ENCODE results near the gene TJP1. TPM values are rescaled to one million over a fixed set of nuclear protein-coding genes. Genes with fewer than 3 reads are reported as not detected.

The TJP1 gene
- total and polyA plus RNA-seq, 2 experiments from 2014 or later, result 39.2 to 51.2 TPM

GRCh38 chr15:29853211-29853987 lies 31.1 kb upstream of the TJP1 start:
- no peak overlapping the region for H3K4me2 ChIP-seq (ENCODE audit: unreplicated experiment)
- H3K4me1 ChIP-seq (ENCODE audit: insufficient read depth), result no peaks in the 10 kb centered on the region
- TF ChIP-seq EZH2phosphoT487 (IDR thresholded peaks at IDR 0.05; ENCODE audit: insufficient read depth, low read depth), result no peak
- no peak for TF ChIP-seq EZH2 (IDR thresholded peaks at IDR 0.05; ENCODE audit: insufficient read depth, poor library complexity, severe bottlenecking)
- WGBS, 2 experiments (ENCODE audit: low coverage in 1 of 2, low lambda C conversion rate in 2 of 2, missing lambda C conversion rate in 2 of 2), result 89 to 92% methylated on average over 8 of the region's 8 CpGs
- H3K79me2 ChIP-seq (ENCODE audit: insufficient read depth), result no peaks in the 10 kb centered on the region
- H3K9me2 ChIP-seq (ENCODE audit: insufficient read depth), result no peaks in the 10 kb centered on the region
- H3K9me3 ChIP-seq (ENCODE audit: low read depth), result no peaks in the 10 kb centered on the region
- no peaks in the 10 kb centered on the region for H3K27me3 ChIP-seq (replicated peaks; ENCODE audit: insufficient read depth)
- DNase-seq, result no peak
- in situ Hi-C loops (cut with MboI), result no loop called here
- no peak overlapping the region for H3K4me3 ChIP-seq
- H3K27ac ChIP-seq, result no peak overlapping the region
- no peak overlapping the region for H2AFZ ChIP-seq
- H3K36me3 ChIP-seq (ENCODE audit: low read depth), result no peaks in the 10 kb centered on the region
- no peak overlapping the region for H3K9ac ChIP-seq
- H3F3A ChIP-seq (ENCODE audit: insufficient read depth), result no peaks in the 10 kb centered on the region
- H4K20me1 ChIP-seq (ENCODE audit: insufficient read depth), result no peaks in the 10 kb centered on the region

DNA sequence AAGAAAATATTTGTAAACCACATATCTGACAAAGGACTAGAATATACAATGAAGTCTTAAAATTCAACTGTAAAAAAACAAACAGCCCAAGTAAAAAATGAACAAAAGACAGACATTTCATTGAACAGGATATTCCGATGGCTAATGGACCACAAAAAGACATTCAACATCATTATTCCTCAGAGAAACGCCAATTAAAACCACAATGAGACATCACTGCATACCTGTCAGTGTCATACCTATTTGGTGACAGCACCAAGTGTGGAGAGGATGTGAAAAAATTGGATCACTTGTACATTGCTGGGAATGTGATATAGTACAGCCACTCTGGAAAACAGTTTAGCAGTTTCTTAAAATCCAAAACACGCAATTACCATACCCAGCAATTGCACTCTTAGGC lies 29.9 kb upstream of the TJP1 start:
- DNase-seq, result no peak

GRCh38 chr15:29849716-29850115 lies 27.4 kb upstream of the TJP1 start:
- Histone ChIP-seq H3F3A (ENCODE audit: insufficient read depth) (peaks cover 6% of the 10 kb centered on the region), H3K36me3 (ENCODE audit: low read depth) (no peaks in the 10 kb centered on the region), H3K4me3 (no peak overlapping the region), H3K27ac (no peak overlapping the region), H3K9me3 (ENCODE audit: low read depth) (peaks cover 5% of the 10 kb centered on the region), H3K9me2 (ENCODE audit: insufficient read depth) (no peaks in the 10 kb centered on the region), H3K4me1 (ENCODE audit: insufficient read depth) (peaks cover 4% of the 10 kb centered on the region; the same call in 1 of the 2 replicates), H3K4me2 (ENCODE audit: unreplicated experiment) (no peak overlapping the region), H3K9ac (no peak overlapping the region), H4K20me1 (ENCODE audit: insufficient read depth) (no peaks in the 10 kb centered on the region), H3K27me3 (replicated peaks; ENCODE audit: insufficient read depth) (no peaks in the 10 kb centered on the region), H2AFZ (no peak overlapping the region), H3K79me2 (ENCODE audit: insufficient read depth) (no peaks in the 10 kb centered on the region)
- 85 to 87% methylated on average over 6 to 7 of the region's 7 CpGs for WGBS, 2 experiments (ENCODE audit: low coverage in 1 of 2, low lambda C conversion rate in 2 of 2, missing lambda C conversion rate in 2 of 2)
- in situ Hi-C loops (cut with MboI), result no loop called here
- TF ChIP-seq EZH2phosphoT487 (IDR thresholded peaks at IDR 0.05; ENCODE audit: insufficient read depth, low read depth), result no peak
- DNase-seq, result no peak

More for the DNA sequence above, 29.9 kb upstream of the TJP1 start:
- H3K4me3 ChIP-seq, result no peak overlapping the region
- no peaks in the 10 kb centered on the region for H3K79me2 ChIP-seq (ENCODE audit: insufficient read depth)
- no peak overlapping the region for H3K9ac ChIP-seq
- WGBS, 2 experiments (ENCODE audit: low coverage in 1 of 2, low lambda C conversion rate in 2 of 2, missing lambda C conversion rate in 2 of 2), result 68 to 71% methylated on average over 3 of the region's 3 CpGs
- no peaks in the 10 kb centered on the region for H4K20me1 ChIP-seq (ENCODE audit: insufficient read depth)
- no peaks in the 10 kb centered on the region for H3K27me3 ChIP-seq (replicated peaks; ENCODE audit: insufficient read depth)
- in situ Hi-C loops (cut with MboI), result no loop called here
- H3F3A ChIP-seq (ENCODE audit: insufficient read depth), result no peaks in the 10 kb centered on the region
- H2AFZ ChIP-seq, result no peak overlapping the region; the same call in 1 of the 2 replicates
- no peaks in the 10 kb centered on the region for H3K4me1 ChIP-seq (ENCODE audit: insufficient read depth)
- no peaks in the 10 kb centered on the region for H3K9me2 ChIP-seq (ENCODE audit: insufficient read depth)
- TF ChIP-seq EZH2 (IDR thresholded peaks at IDR 0.05; ENCODE audit: insufficient read depth, poor library complexity, severe bottlenecking) (no peak), EZH2phosphoT487 (IDR thresholded peaks at IDR 0.05; ENCODE audit: insufficient read depth, low read depth) (no peak)
- H3K4me2 ChIP-seq (ENCODE audit: unreplicated experiment), result no peak overlapping the region
- no peak overlapping the region for H3K27ac ChIP-seq
- H3K9me3 ChIP-seq (ENCODE audit: low read depth), result peaks cover 5% of the 10 kb centered on the region
- H3K36me3 ChIP-seq (ENCODE audit: low read depth), result no peaks in the 10 kb centered on the region

GRCh38 chr15:29849218-29849617 lies 26.9 kb upstream of the TJP1 start:
- TF ChIP-seq EZH2 (IDR thresholded peaks at IDR 0.05; ENCODE audit: insufficient read depth, poor library complexity, severe bottlenecking) (no peak), EZH2phosphoT487 (IDR thresholded peaks at IDR 0.05; ENCODE audit: insufficient read depth, low read depth) (no peak)
- Histone ChIP-seq H3K36me3 (ENCODE audit: low read depth) (no peaks in the 10 kb centered on the region), H3K4me1 (ENCODE audit: insufficient read depth) (peaks cover 9% of the 10 kb centered on the region), H3K4me3 (no peak overlapping the region), H3F3A (ENCODE audit: insufficient read depth) (peaks cover 11% of the 10 kb centered on the region), H3K4me2 (ENCODE audit: unreplicated experiment) (no peak overlapping the region), H3K9ac (no peak overlapping the region), H3K9me2 (ENCODE audit: insufficient read depth) (no peaks in the 10 kb centered on the region), H3K27me3 (replicated peaks; ENCODE audit: insufficient read depth) (no peaks in the 10 kb centered on the region), H3K79me2 (ENCODE audit: insufficient read depth) (no peaks in the 10 kb centered on the region), H4K20me1 (ENCODE audit: insufficient read depth) (no peaks in the 10 kb centered on the region), H3K27ac (no peak overlapping the region), H2AFZ (no peak overlapping the region), H3K9me3 (ENCODE audit: low read depth) (peaks cover 5% of the 10 kb centered on the region)
- in situ Hi-C loops (cut with MboI), result no loop called here
- DNase-seq, result peak; percentile 14
- WGBS, 2 experiments (ENCODE audit: low coverage in 1 of 2, low lambda C conversion rate in 2 of 2, missing lambda C conversion rate in 2 of 2), result 80 to 85% methylated on average over 1 of the region's 1 CpG

All from GM23248 (cell line).